ENCODE measurements around the gene GPR22. TPM values are rescaled to one million over a fixed set of nuclear protein-coding genes. Genes with fewer than 3 reads are reported as not detected.

GPR22 gene
- total and polyA plus RNA-seq, 7 experiments from 2014 or later, result 0.17 to 0.20 TPM; not detected in 5

- Histone ChIP-seq H3K36me3 (ENCODE audit: control insufficient read depth in 2 of 3, insufficient read depth in 3 of 3, low read length in 3 of 3) (no peaks in the 10 kb centered on the region), H3K4me3 (ENCODE audit: low read length) (no peak overlapping the region), H3K9me3 (ENCODE audit: control insufficient read depth in 2 of 3, low read length in 3 of 3) (no peaks in the 10 kb centered on the region), H3K4me1 (ENCODE audit: control insufficient read depth in 2 of 2, insufficient read depth in 2 of 2, low read length in 2 of 2) (no peaks in the 10 kb centered on the region), H3K27ac (ENCODE audit: low read depth, low read length) (no peak overlapping the region), H3K27me3 (ENCODE audit: control insufficient read depth in 2 of 2, insufficient read depth in 2 of 2, low read length in 2 of 2) (no peaks in the 10 kb centered on the region)
- Mint-ChIP-seq H3K36me3 (peaks cover 4 to 32% (median 21%) of the 10 kb centered on the region in 5 donors), H3K4me1 (peaks cover 0 to 6% (median 0%) of the 10 kb centered on the region in 7 donors), H3K9me3 (no peaks in the 10 kb centered on the region), H3K4me3 (no peak overlapping the region), H3K27ac (no peak overlapping the region), H3K27me3 (no peaks in the 10 kb centered on the region)
- DNase-seq, result no peak
- CTCF ChIA-PET, result interaction anchor here (2.2 to 3.9 kb wide), 2 partner anchors 265 to 417 kb away, joined by 30 to 34 read pairs; no protein-coding TSS in a partner anchor
- POLR2A ChIA-PET, result no interaction called here
- intact Hi-C loops (cut with micrococcal nuclease), result loop anchor here (5.0 kb wide), 3 partner anchors 100 to 280 kb away; partner anchors contain the start of genes CBLL1 (in 1 of the 2), COG5 (in 1 of the 2), DUS4L (in 1 of the 2) and SLC26A4 (in 1 of the 2)
- ATAC-seq, result no peak
Observed at GRCh38 chr7:107461938-107462533, 7.8 kb upstream of the GPR22 start.

- Histone ChIP-seq H3K4me1 (ENCODE audit: control insufficient read depth in 2 of 2, insufficient read depth in 2 of 2, low read length in 2 of 2) (no peaks in the 10 kb centered on the region), H3K9me3 (ENCODE audit: control insufficient read depth in 2 of 3, low read length in 3 of 3) (no peaks in the 10 kb centered on the region), H3K4me3 (ENCODE audit: low read length) (no peak overlapping the region), H3K36me3 (ENCODE audit: control insufficient read depth in 2 of 3, insufficient read depth in 3 of 3, low read length in 3 of 3) (no peaks in the 10 kb centered on the region), H3K27me3 (ENCODE audit: control insufficient read depth in 2 of 2, insufficient read depth in 2 of 2, low read length in 2 of 2) (no peaks in the 10 kb centered on the region), H3K27ac (ENCODE audit: low read depth, low read length) (no peak overlapping the region)
- peaks cover 0 to 10% (median 0%) of the 10 kb centered on the region in 7 donors for H3K4me1 Mint-ChIP-seq
- H3K27me3 Mint-ChIP-seq, result no peaks in the 10 kb centered on the region
- no peak overlapping the region for H3K4me3 Mint-ChIP-seq
- H3K36me3 Mint-ChIP-seq, result peaks cover 0 to 18% (median 10%) of the 10 kb centered on the region in 5 donors
- intact Hi-C loops (cut with micrococcal nuclease), result loop anchor here (1.0 to 5.0 kb wide), 8 partner anchors 99 to 516 kb away; partner anchors contain the start of genes CBLL1 (in 1 of the 2), COG5 (in 1 of the 2), DUS4L (in 1 of the 2) and SLC26A4 (in 1 of the 2)
- ChIA-PET POLR2A (interaction anchor here (0.5 to 1.0 kb wide), 2 partner anchors 50 to 100 kb away, joined by 3 read pairs; partner anchors contain the start of genes COG5 and DUS4L), CTCF (interaction anchor here (0.5 to 3.9 kb wide), 10 partner anchors 13 to 416 kb away, joined by 4 to 34 read pairs (median 8); no protein-coding TSS in a partner anchor)
- ATAC-seq (peak; percentile 82), DNase-seq (peak; percentile 10 to 47 (median 36))
- no peaks in the 10 kb centered on the region for H3K9me3 Mint-ChIP-seq
- peak overlapping the region in 1 of 9 donors; percentile 19 for H3K27ac Mint-ChIP-seq
Observed at GRCh38 chr7:107463139-107464078, 6.4 kb upstream of the GPR22 start.

GRCh38 chr7:107464666-107465226, 5.1 kb upstream of the GPR22 start:
- Mint-ChIP-seq H3K4me3 (no peak overlapping the region), H3K9me3 (no peaks in the 10 kb centered on the region), H3K4me1 (peaks cover 0 to 11% (median 0%) of the 10 kb centered on the region in 7 donors), H3K36me3 (peaks cover 0 to 5% (median 0%) of the 10 kb centered on the region in 5 donors), H3K27me3 (no peaks in the 10 kb centered on the region), H3K27ac (peak overlapping the region in 3 of 9 donors; percentile 8 to 42 (median 10))
- H3K27ac ChIP-seq (ENCODE audit: low read depth, low read length), result no peak overlapping the region
- no peak for DNase-seq
- CTCF ChIA-PET, result interaction anchor here (0.6 to 3.9 kb wide), 5 partner anchors 8 to 414 kb away, joined by 3 to 34 read pairs (median 8); no protein-coding TSS in a partner anchor
- H3K9me3 ChIP-seq (ENCODE audit: control insufficient read depth in 2 of 3, low read length in 3 of 3), result no peaks in the 10 kb centered on the region
- no peaks in the 10 kb centered on the region for H3K27me3 ChIP-seq (ENCODE audit: control insufficient read depth in 2 of 2, insufficient read depth in 2 of 2, low read length in 2 of 2)
- no peaks in the 10 kb centered on the region for H3K36me3 ChIP-seq (ENCODE audit: control insufficient read depth in 2 of 3, insufficient read depth in 3 of 3, low read length in 3 of 3)
- intact Hi-C loops (cut with micrococcal nuclease), result loop anchor here (5.0 kb wide), 3 partner anchors 98 to 278 kb away; partner anchors contain the start of genes CBLL1 (in 1 of the 2), COG5 (in 1 of the 2), DUS4L (in 1 of the 2) and SLC26A4 (in 1 of the 2)
- H3K4me3 ChIP-seq (ENCODE audit: low read length), result no peak overlapping the region
- H3K4me1 ChIP-seq (ENCODE audit: control insufficient read depth in 2 of 2, insufficient read depth in 2 of 2, low read length in 2 of 2), result no peaks in the 10 kb centered on the region
- POLR2A ChIA-PET, result no interaction called here
- ATAC-seq, result no peak

- H3K27me3 ChIP-seq (ENCODE audit: control insufficient read depth in 2 of 2, insufficient read depth in 2 of 2, low read length in 2 of 2), result no peaks in the 10 kb centered on the region
- Mint-ChIP-seq H3K36me3 (peaks cover 0 to 3% (median 0%) of the 10 kb centered on the region in 5 donors), H3K27ac (peak overlapping the region in 1 of 9 donors; percentile 7), H3K4me1 (peaks cover 0 to 16% (median 0%) of the 10 kb centered on the region in 7 donors), H3K9me3 (no peaks in the 10 kb centered on the region), H3K4me3 (no peak overlapping the region), H3K27me3 (no peaks in the 10 kb centered on the region)
- ATAC-seq, result no peak
- POLR2A ChIA-PET, result interaction anchor here (0.6 kb wide), 1 partner anchor 300 kb away, joined by 3 read pairs; no protein-coding TSS in a partner anchor
- DNase-seq, result no peak
- H3K27ac ChIP-seq (ENCODE audit: low read depth, low read length), result no peak overlapping the region
- H3K4me1 ChIP-seq (ENCODE audit: control insufficient read depth in 2 of 2, insufficient read depth in 2 of 2, low read length in 2 of 2), result no peaks in the 10 kb centered on the region
- H3K4me3 ChIP-seq (ENCODE audit: low read length), result no peak overlapping the region
- intact Hi-C loops (cut with micrococcal nuclease), result no loop called here
- no peaks in the 10 kb centered on the region for H3K36me3 ChIP-seq (ENCODE audit: control insufficient read depth in 2 of 3, insufficient read depth in 3 of 3, low read length in 3 of 3)
- no peaks in the 10 kb centered on the region for H3K9me3 ChIP-seq (ENCODE audit: control insufficient read depth in 2 of 3, low read length in 3 of 3)
- CTCF ChIA-PET, result no interaction called here
Observed at GRCh38 chr7:107467972-107468371, 1.9 kb upstream of the GPR22 start.

- intact Hi-C loops (cut with micrococcal nuclease), result no loop called here
- peaks cover 0 to 16% (median 0%) of the 10 kb centered on the region in 7 donors for H3K4me1 Mint-ChIP-seq
- H3K9me3 ChIP-seq (ENCODE audit: control insufficient read depth in 2 of 3, low read length in 3 of 3), result no peaks in the 10 kb centered on the region
- no peaks in the 10 kb centered on the region for H3K9me3 Mint-ChIP-seq
- H3K36me3 Mint-ChIP-seq, result peaks cover 0 to 3% (median 0%) of the 10 kb centered on the region in 5 donors
- H3K27ac Mint-ChIP-seq, result no peak overlapping the region
- CTCF ChIA-PET, result no interaction called here
- no peaks in the 10 kb centered on the region for H3K4me1 ChIP-seq (ENCODE audit: control insufficient read depth in 2 of 2, insufficient read depth in 2 of 2, low read length in 2 of 2)
- no peak overlapping the region for H3K4me3 ChIP-seq (ENCODE audit: low read length)
- DNase-seq, result no peak
- H3K36me3 ChIP-seq (ENCODE audit: control insufficient read depth in 2 of 3, insufficient read depth in 3 of 3, low read length in 3 of 3), result no peaks in the 10 kb centered on the region
- H3K27ac ChIP-seq (ENCODE audit: low read depth, low read length), result no peak overlapping the region
- H3K27me3 Mint-ChIP-seq, result no peaks in the 10 kb centered on the region
- no peaks in the 10 kb centered on the region for H3K27me3 ChIP-seq (ENCODE audit: control insufficient read depth in 2 of 2, insufficient read depth in 2 of 2, low read length in 2 of 2)
- POLR2A ChIA-PET, result no interaction called here
- no peak overlapping the region for H3K4me3 Mint-ChIP-seq
- no peak for ATAC-seq
Observed at GRCh38 chr7:107468824-107469223, 1.0 kb upstream of the GPR22 start.
